NCI-H524 treated with DMSO at 0.1 percent for 48 hours (cell line): ENCODE data around the gene CEP128.

Experiments used
- DNase-seq: peaks from one replicate; lab custom pipeline; 2025; lab: John Stamatoyannopoulos, UW

The CEP128 gene

DNA sequence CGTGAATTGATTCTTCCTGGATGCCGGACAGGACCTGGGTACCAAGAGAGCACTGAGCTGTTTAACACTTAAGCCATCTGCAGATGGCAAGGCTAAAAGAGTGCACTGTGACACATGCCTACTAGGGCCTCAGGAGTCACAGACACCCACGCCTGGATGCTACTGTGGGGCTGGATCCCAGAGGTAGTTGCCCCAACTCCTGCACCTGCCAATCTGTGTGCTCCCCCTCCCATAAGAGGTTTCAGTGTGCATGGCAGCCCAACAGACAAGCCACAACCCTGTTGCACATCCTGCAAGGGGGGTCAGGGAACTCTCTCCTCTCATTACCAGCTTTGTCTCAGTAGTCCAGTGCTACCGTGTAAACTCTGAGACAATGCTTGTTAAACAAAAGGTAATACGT, 169.0 kb downstream of the CEP128 start:
- no peak for DNase-seq

DNA sequence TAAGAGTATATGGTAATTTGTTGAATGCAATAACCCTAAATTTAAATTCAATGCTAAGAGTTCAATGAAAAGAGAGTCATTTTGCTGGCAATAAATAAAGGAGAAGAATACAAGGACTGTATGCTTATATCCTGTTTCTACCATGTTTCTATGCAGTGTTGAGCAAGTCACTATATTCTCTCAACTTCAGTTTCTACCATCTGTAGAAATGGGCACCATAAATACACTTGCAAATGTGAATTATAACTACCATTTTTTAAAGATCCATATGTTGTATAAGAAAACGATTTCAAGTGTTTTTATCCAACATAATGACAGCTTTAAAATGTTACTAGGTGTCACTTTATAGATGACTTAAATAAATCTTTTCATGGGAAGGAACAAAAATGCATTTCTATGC, 170.3 kb downstream of the CEP128 start:
- DNase-seq = no peak

DNA sequence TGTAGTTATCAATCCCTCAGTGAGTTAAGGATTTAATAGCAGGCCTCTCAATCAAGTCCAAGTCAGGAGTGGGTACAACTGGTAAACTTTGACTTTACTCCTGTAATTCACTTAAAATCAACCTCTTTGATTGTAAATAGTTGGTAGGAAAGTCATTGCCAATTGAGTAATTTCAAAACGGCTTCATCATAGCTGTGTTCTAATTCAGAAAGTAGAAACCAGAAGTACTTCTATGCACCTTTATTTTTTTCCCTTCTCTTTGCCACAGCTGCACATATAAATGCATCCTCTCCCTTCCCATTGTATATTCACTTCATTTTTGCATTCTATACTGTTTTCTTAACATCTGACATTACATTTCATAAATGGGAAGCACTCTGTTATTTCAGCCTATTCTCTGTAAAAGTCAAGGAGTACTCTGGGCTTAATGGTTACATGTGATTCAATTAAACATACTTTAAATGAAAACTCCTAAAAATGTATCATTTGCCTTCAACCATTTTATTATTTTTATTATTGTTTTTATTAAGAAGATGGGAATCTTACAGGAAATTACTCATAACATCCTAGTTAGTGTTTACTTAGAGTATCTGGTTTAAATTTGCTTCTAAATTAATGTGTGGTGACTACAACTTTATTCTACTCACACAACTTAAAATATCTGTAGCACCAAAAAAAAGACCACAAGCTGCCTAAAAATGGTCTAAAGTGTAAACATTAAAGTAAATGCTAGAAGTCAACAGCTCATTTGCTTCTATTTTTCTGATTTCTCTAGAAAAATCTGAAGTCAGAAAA, 171.2 kb downstream of the CEP128 start:
- DNase-seq = no peak

DNA sequence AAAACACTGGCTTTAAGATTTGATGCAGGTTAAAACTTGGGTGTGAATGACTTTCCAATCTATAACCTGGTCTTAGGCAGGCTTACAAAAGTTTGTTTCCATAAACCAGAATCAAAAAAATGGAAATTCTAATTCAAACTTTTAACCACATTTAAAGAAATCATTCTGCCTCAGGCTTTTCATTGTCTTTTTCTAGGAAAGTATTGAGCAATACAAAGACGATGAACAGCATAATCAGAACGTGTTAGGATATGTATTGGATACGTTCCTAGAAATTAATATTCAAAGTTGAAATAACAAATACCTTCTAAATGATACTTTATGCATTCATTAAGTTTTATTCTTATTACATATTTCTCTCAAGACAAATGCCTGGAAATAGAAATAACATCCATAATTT, 172.9 kb downstream of the CEP128 start:
- DNase-seq = no peak

DNA sequence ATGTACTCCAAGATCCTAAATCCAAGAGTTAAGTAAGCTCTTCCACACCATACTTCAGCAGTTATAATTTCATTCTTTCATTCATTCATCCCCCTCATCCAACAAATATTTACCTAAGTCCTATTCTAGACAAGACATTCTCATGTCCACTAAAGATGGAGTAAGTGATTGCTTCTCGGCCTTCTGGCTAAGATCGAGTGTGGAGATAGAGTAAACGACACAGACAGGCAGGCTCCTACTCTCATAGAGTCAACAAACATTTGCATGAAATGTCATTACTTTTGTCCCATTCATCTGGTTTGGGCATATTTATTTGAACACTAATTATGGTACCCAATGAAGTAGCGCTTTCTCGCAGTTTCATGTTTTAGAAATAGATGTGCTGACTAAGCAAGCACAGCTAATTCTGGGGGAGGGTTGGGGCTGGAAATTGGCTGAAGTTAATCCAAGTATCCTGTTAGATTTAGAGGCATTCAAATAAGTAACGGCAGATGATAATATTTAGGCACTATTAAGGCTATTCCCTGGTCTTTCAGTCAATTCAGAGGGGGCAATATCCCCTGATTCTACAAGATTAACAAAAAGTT, 176.5 kb downstream of the CEP128 start:
- DNase-seq = no peak

DNA sequence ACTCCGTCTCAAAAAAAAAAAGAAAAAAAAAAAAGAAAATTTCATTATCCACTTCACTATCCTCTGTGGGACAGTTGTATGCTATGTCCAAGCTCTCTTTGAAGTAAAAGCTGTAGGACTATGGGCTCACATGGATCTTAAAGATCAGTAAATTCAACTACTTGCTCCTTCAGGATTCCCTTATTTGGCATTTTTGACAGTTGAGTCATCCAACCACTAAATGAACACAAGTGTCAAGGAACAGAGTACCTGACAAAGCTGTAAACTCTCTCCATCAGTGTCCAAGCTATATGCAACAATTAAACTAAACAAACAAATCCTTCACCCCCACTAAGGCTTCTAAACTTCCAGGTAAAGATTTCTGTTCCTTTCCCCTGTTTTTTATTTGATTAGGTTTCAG, 177.0 kb downstream of the CEP128 start:
- DNase-seq = no peak

DNA sequence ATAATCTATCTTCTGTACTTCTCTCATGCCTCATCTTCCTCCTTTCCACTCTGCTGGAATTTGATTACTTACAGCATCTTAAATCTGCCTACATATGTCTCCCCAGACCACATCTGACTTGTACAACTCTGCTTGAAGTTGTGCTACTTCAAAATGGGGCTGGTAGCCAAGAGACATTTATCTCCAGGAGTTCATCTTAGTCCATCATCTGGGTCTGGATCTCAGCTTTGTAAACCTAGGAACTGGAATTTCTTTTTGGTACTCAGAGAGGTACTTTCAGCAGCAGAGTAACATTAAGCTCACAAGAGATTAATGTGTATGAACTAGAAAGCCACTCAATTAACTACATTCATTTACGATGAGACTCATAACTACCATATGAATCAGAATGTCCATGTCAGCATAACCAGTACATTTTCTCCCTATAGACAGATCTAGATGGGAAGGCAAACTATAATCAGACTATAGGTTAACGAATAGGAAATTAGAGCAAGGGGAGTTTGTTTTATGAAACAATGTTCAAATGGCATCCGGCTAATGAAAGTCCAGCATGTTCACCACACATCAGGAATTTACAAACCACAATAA, 178.8 kb downstream of the CEP128 start:
- DNase-seq = no peak

DNA sequence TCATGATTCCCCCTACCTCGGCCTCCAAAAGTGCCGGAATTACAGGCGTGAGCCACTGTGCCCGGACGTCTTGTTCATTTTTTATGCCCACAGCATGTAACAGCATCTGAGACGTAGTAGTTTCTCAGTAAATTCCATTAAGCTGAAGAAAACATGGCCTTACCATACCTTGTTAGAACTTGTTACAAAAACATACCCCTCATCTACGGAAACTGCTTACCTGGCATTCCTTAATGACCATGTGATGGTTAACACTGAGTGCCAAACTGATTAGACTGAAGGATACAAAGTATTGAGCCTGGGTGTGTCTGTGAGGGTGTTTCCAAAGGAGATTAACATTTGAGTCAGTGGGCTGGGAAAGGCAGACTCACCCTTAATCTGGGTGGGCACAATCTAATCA, 186.8 kb downstream of the CEP128 start:
- DNase-seq = no peak

DNA sequence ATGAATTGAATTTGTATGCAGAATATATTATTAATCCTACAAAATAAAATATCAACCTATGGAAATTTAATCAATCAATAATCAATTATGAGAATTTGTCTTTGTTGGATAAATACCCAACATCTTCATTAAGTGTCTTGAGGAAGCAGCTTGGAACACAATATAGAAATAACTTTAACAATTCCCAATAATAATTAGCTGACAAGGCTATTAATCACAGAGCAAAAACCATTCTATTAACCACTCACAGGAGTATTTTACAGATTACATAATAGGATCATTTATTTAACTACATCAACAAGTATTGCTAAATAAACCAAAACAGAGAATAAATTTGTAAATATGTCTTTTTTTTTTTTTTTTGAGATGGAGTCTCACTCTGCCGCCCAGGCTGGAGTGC, 190.3 kb downstream of the CEP128 start:
- DNase-seq = no peak

DNA sequence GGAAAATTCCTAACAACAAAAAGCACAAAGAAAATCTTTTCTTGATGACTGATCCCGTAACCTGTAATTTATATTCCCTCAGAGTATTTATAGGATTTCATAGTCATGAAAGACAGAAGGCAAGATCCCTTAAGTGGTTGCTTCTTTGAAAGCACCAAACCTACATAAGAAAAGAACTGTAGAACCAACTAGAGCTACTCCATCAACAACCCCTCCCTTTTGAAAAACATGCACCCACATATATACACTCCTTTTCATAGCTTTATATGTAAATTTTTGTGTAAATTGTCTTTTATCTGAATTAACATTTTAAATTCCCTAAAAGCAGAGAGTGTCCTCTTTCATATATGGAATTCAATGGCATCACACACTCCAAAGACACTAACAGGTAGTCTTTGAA, 215.3 kb downstream of the CEP128 start:
- DNase-seq = no peak

DNA sequence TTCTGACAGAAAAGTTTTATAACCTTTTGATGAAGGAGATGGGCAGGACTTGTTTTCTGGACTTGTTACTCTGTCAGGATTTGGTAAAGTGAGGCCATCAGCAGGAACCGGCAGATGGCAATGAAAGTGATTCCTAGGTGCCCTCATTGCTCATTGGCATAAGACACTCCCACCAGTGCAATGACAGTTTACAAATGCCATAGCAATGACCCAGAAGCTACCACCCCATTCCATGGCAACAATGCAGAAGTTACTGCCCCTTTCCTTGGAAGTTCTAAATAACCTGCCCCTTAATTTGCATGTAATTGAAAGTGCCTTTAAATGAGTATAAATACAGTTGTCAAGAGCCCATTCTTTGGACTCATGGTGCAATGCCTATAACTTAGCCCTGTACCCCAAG, 222.6 kb downstream of the CEP128 start:
- no peak for DNase-seq

DNA sequence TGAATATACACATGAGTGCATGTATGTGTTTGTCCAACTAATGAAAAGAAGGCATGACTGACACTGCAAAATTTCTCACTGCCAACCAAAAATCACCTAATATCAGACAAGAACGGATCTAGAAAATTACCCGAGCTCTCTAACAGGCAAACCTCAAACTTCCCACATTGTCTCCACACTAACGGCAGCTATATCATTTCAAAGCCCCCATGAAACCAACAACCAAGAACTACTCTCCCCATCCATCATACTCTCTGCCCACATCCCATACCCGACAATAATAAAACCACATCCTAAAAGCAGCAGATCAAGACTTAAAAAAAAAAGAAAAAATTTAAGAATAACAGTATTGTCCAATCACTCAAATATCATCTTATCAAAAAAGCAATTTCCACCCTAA, 227.1 kb downstream of the CEP128 start:
- DNase-seq = no peak

DNA sequence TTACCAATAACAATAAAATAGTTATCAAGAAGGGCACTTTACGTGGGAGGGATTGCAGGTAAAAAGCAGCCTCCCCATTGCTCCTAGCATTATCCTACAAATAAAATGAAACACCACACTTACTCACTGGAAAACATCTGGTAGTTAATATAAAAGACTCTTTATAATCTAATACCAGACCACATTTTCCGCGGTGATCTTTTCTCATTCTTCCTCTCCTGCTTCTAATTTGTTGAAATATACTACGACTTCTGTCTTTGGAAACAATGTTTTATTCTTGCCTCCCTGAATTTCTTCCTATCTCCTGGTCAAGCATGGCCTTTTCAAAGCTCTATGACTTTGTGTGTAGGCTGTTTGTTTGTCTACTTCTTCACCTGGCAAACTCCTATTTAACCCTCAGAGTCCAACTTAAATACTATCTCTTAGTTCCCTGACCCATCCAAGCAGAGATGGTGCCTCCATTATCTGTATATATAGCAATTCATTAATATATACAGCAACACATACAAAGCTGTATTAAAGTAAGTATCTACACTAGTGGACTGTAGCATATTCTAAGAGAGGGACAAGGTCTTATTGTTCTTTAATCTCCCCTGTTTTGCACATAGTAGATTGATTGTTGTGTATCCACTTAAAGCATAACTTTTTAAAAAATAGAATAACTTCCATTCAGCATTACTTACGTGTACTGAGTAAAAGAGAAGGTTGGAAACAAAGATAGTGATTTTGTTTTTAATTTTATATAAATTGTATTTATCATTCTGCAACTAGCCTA, 228.3 kb downstream of the CEP128 start:
- DNase-seq = no peak

DNA sequence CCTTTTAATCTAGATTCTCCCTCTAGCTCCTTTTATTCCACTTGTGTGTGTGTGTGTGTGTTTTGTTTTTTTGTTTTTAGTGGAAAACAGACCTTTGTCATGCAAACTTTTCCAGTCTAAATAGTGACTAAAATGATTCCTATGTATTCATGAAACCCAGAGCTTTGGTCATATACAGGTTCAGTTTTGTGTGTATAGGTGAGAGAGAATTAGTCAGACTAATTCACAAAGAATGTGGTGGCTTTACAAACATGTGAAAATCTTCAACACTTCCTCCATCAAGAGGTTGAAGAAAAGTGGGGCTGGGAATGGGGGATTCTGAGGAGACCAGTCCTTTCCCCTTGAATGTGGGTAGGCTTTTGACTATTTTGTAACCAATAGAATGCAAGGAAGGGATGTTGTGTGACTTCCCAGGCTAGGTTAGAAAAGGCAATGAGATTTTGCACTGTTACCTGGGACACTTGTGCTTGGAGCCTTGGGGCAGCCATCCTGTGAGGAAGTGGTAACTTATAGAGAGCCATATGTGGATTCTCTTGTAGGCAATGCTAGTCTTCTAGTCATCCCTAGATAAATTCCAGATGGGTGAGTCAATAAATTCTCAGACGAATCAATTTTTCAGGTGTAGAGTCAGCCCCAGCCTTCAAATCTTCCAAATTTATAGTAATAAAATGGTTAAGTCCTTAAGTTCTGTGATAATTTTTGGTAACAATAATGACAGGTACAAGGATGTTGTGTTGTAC, 236.1 kb downstream of the CEP128 start:
- no peak for DNase-seq

DNA sequence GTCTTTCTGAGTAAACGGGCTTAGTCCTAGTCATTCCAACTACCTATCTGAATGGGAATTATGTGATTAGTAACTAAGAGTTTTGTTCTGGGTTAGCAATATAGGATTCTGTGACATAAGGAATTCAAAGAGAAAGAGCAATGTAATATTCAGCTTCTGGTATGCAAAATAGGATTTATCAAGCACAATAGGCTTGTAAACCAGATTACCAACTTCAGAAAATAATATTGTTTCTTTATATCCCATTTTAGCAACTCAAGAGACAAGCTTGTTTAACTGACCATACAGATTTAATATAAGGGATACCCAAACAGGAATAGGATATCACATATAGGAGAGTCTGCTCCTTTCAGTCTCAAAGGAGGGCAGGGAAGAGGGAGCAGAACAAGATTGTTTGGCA, 240.9 kb downstream of the CEP128 start:
- no peak for DNase-seq

DNA sequence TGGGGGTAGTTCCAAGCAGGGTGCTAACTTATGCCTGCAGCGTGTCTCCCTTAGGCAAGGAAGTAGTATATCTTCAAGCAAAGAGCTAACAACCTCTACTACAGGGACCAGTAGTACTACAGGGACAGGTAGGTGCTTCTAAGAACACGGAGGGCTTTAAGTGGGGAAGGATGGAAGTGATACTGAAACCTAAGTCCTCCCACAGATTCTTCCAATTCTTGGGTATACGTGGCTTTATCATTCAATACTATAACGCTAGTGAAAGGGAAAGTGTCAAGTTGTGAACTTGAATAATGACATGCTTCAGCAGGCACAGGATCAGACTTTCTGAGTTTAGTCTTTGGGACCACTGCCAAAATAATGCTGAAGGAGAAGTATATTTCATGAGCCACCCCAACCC, 241.7 kb downstream of the CEP128 start:
- DNase-seq = no peak

DNA sequence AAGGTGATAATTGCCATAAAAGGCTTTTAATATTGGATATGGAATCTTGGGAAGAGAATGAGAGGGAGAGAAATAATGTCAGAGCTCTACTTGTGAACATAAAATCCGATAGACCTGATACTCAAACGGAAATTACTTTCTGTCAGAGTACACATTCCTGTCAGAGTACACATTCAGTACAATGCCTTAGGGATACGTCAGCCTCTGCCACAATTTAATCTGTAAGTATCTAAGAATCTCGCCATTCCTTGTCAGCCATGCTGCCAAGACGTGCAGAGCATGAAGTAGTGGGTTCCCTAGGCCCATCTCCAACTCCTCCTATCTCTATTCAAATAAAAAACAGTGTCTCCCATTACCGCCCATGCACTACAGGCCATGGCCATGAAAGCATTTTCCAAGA, 242.6 kb downstream of the CEP128 start:
- no peak for DNase-seq

DNA sequence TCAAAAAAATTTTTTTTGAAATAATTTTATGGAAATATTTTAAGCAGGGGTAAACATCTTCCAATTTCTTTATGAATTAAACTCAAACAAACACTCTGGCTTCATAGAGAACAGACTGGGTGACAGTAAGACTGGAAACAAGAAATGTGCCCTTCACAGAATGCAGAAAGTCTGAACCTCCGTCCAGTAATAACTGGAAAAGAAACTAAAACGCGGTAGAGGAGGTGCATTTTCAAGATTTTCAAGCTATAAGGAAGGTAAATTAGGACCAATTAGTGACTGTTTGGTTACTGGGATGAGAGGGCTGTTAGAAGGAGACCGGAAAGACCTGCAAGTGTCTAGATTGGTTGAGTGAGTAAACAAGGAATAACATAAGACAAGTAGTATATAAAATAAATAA, 245.7 kb downstream of the CEP128 start:
- DNase-seq = no peak

DNA sequence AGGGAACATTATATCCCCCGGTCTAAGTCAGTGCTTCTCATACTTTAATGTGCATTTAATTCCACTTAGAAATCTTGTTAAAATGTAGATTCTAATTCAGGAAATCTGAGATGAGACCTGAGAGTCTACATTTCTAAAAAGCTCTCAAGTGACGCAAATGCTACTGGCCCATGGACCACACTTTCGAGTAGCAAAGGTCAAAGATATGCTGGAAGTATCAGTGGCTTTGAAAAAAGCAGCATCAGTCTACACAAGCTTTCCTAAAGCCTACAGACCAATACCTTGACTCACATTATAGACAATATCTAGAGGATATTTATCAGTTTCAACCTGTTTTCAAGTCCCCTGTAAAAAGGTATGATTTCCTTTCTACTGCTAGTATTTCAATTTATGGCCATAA, 248.6 kb downstream of the CEP128 start:
- no peak for DNase-seq

DNA sequence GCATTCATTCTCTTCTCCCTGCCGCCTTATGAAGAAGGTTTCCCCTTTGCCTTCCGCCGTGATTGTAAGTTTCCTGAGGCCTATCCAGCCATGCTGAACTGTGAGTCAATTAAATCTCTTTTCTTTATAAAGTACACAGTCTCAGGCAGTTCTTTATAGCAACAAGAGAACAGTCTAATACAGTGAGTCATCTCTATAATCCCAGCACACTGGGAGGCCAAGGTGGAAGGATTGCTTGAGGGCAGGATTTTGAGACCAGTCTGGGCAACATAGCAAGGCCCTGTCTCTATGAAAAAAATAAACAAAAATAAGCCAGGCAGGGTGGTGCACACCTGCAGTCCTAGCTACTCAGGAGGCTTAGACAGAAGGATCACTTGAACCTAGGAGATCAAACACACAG, 259.9 kb downstream of the CEP128 start:
- DNase-seq = no peak

DNA sequence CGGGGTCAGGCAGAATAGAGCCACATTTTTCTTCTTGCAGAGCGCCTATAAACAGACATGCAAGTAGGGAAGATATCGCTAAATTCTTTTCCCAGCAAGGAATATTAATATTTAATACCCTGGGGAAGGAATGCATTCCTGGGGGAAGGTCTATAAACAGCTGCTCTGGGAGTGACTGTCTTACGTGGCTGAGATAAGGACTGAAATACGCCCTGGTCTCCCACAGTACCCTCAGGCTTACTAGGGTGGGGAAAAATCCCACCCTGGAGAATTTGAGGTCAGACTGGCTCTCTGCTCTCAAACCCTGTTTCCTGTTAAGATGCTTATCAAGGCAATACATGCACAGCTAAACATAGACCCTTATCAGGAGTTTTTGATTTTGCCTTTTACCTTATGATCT, 262.3 kb downstream of the CEP128 start:
- no peak for DNase-seq

DNA sequence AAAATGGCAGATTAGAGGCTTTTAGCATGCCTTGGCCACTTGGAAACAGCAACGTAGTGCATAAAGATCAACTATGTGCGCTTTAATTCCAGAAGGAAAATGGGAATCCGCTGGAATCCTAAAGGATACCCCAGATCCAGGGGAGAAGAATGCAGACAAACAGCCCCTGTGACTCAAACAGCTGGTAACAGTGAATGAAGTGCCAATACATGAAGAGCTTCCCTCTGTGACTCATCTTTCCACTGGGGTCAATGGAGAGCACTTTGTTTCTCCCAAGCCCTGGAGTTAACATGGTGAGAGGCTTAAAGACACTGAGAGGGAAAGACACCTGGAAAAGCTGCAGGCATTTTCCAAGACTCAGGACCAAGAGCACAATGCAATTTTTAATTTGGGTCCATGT, 263.1 kb downstream of the CEP128 start:
- DNase-seq = no peak
